Measurements from ENCODE around the gene AVL9.

The AVL9 gene

DNA sequence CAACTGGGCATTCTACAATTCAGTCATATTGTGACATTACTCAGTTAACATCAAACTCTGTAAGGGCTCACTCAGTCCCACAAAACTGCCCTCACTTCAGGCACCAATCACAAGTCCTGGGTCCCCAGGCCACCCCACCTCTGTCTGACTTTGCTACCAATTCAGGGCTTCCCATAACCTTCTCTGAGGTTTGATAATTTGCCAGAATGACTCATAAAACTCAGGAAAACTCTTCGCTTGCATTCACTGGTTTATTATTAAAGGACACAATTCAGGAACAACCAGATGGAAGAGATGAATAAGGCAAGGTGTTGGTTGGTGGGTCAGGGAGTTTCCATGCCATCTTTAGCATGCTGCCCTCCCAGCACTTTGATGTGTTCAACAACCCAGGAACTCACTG is 41.3 kb downstream of the AVL9 start:
- H3K4me1 ChIP-seq (ENCODE audit: control insufficient read depth, insufficient read depth, low read depth, low read length), result peaks cover 9% of the 10 kb centered on the region
- no peaks in the 10 kb centered on the region for H3K27me3 ChIP-seq (ENCODE audit: control insufficient read depth in 1 of 2, insufficient read depth in 1 of 2, low read length in 2 of 2)
- H3K9me3 ChIP-seq (ENCODE audit: control insufficient read depth, low read length), result no peaks in the 10 kb centered on the region
- no peak overlapping the region for H3K23ac ChIP-seq (ENCODE audit: low read length in 2 of 2)
- no peak overlapping the region for H3K4ac ChIP-seq (ENCODE audit: low read depth in 1 of 2, low read length in 2 of 2)
- peak overlapping the region in 1 of 2 experiments; percentile 38 for H3K18ac ChIP-seq (ENCODE audit: low read depth in 1 of 2, low read length in 2 of 2)
- peaks cover 6% of the 10 kb centered on the region in 2 experiments for H3K36me3 ChIP-seq (ENCODE audit: control insufficient read depth in 1 of 2, insufficient read depth in 2 of 2, low read depth in 1 of 2, low read length in 2 of 2)
- no peak overlapping the region for H3K14ac ChIP-seq (ENCODE audit: low read length in 2 of 2)
- peak; percentile 75 for DNase-seq
- no peak overlapping the region for H2AK5ac ChIP-seq (ENCODE audit: low read length, severe bottlenecking)
- WGBS, result no CpG with 5 or more reads among the region's 1 CpG
- no peak overlapping the region for H2BK15ac ChIP-seq (ENCODE audit: low read depth, poor library complexity, severe bottlenecking)
- H2BK120ac ChIP-seq (ENCODE audit: low read depth, low read length), result no peak overlapping the region
- H2BK5ac ChIP-seq (ENCODE audit: low read depth, low read length, poor library complexity, severe bottlenecking), result no peak overlapping the region
- no peak overlapping the region for H2AFZ ChIP-seq (ENCODE audit: low read depth, low read length)
- peaks cover 13% of the 10 kb centered on the region for H3K79me1 ChIP-seq (replicated peaks; ENCODE audit: low read length, poor library complexity, severe bottlenecking)
- H3K9ac ChIP-seq (ENCODE audit: low read length), result no peak overlapping the region
- no peak overlapping the region for H4K8ac ChIP-seq (ENCODE audit: low read length)
- peak overlapping the region; percentile 32 for H3K27ac ChIP-seq (ENCODE audit: low read length, poor library complexity, severe bottlenecking)
- no peak overlapping the region for H3K4me3 ChIP-seq (ENCODE audit: insufficient read depth in 1 of 2, low read depth in 1 of 2, low read length in 2 of 2)
- H2BK12ac ChIP-seq (ENCODE audit: low read length in 2 of 2), result no peak overlapping the region
- H4K91ac ChIP-seq (ENCODE audit: low read length), result no peak overlapping the region
- H3K4me2 ChIP-seq (ENCODE audit: low read length, poor library complexity, severe bottlenecking), result no peak overlapping the region

- H3K4me2 ChIP-seq (ENCODE audit: low read length, poor library complexity, severe bottlenecking), result no peak overlapping the region
- H2AFZ ChIP-seq (ENCODE audit: low read depth, low read length), result no peak overlapping the region
- no peak overlapping the region for H3K27ac ChIP-seq (ENCODE audit: low read length, poor library complexity, severe bottlenecking)
- H4K91ac ChIP-seq (ENCODE audit: low read length), result no peak overlapping the region
- H3K14ac ChIP-seq (ENCODE audit: low read length in 2 of 2), result no peak overlapping the region
- no peak for DNase-seq
- no peak overlapping the region for H3K18ac ChIP-seq (ENCODE audit: low read depth in 1 of 2, low read length in 2 of 2)
- H3K4me1 ChIP-seq (ENCODE audit: control insufficient read depth, insufficient read depth, low read depth, low read length), result peaks cover 2% of the 10 kb centered on the region
- H3K4ac ChIP-seq (ENCODE audit: low read depth in 1 of 2, low read length in 2 of 2), result no peak overlapping the region
- WGBS, result 94% methylated on average over 4 of the region's 4 CpGs
- no peak overlapping the region for H3K23ac ChIP-seq (ENCODE audit: low read length in 2 of 2)
- H3K9ac ChIP-seq (ENCODE audit: low read length), result no peak overlapping the region
- no peak overlapping the region for H2AK5ac ChIP-seq (ENCODE audit: low read length, severe bottlenecking)
- peaks cover 0 to under 1% of the 10 kb centered on the region in 2 experiments for H3K36me3 ChIP-seq (ENCODE audit: control insufficient read depth in 1 of 2, insufficient read depth in 2 of 2, low read depth in 1 of 2, low read length in 2 of 2)
- no peak overlapping the region for H2BK12ac ChIP-seq (ENCODE audit: low read length in 2 of 2)
- H2BK5ac ChIP-seq (ENCODE audit: low read depth, low read length, poor library complexity, severe bottlenecking), result no peak overlapping the region
- H3K27me3 ChIP-seq (ENCODE audit: control insufficient read depth in 1 of 2, insufficient read depth in 1 of 2, low read length in 2 of 2), result no peaks in the 10 kb centered on the region
- peaks cover 10% of the 10 kb centered on the region for H3K79me1 ChIP-seq (replicated peaks; ENCODE audit: low read length, poor library complexity, severe bottlenecking)
- H2BK120ac ChIP-seq (ENCODE audit: low read depth, low read length), result no peak overlapping the region
- no peaks in the 10 kb centered on the region for H3K9me3 ChIP-seq (ENCODE audit: control insufficient read depth, low read length)
- H4K8ac ChIP-seq (ENCODE audit: low read length), result no peak overlapping the region
- no peak overlapping the region for H3K4me3 ChIP-seq (ENCODE audit: insufficient read depth in 1 of 2, low read depth in 1 of 2, low read length in 2 of 2)
- no peak overlapping the region for H2BK15ac ChIP-seq (ENCODE audit: low read depth, poor library complexity, severe bottlenecking)
Observed at GRCh38 chr7:32537760-32538159, 42.5 kb downstream of the AVL9 start.

- Histone ChIP-seq H3K4ac (ENCODE audit: low read depth in 1 of 2, low read length in 2 of 2) (no peak overlapping the region), H3K18ac (ENCODE audit: low read depth in 1 of 2, low read length in 2 of 2) (no peak overlapping the region), H3K23ac (ENCODE audit: low read length in 2 of 2) (no peak overlapping the region), H3K27me3 (ENCODE audit: control insufficient read depth in 1 of 2, insufficient read depth in 1 of 2, low read length in 2 of 2) (no peaks in the 10 kb centered on the region), H2BK12ac (ENCODE audit: low read length in 2 of 2) (no peak overlapping the region), H3K79me1 (replicated peaks; ENCODE audit: low read length, poor library complexity, severe bottlenecking) (peaks cover 16% of the 10 kb centered on the region), H4K8ac (ENCODE audit: low read length) (no peak overlapping the region), H2BK15ac (ENCODE audit: low read depth, poor library complexity, severe bottlenecking) (no peak overlapping the region), H2BK120ac (ENCODE audit: low read depth, low read length) (no peak overlapping the region), H2BK5ac (ENCODE audit: low read depth, low read length, poor library complexity, severe bottlenecking) (no peak overlapping the region), H3K9me3 (ENCODE audit: control insufficient read depth, low read length) (no peaks in the 10 kb centered on the region), H3K4me2 (ENCODE audit: low read length, poor library complexity, severe bottlenecking) (no peak overlapping the region), H4K91ac (ENCODE audit: low read length) (no peak overlapping the region), H2AK5ac (ENCODE audit: low read length, severe bottlenecking) (no peak overlapping the region), H3K4me1 (ENCODE audit: control insufficient read depth, insufficient read depth, low read depth, low read length) (peaks cover 2% of the 10 kb centered on the region), H3K9ac (ENCODE audit: low read length) (no peak overlapping the region), H3K14ac (ENCODE audit: low read length in 2 of 2) (no peak overlapping the region), H3K27ac (ENCODE audit: low read length, poor library complexity, severe bottlenecking) (no peak overlapping the region), H3K36me3 (ENCODE audit: control insufficient read depth in 1 of 2, insufficient read depth in 2 of 2, low read depth in 1 of 2, low read length in 2 of 2) (peaks cover 4 to 17% of the 10 kb centered on the region in 2 experiments), H3K4me3 (ENCODE audit: insufficient read depth in 1 of 2, low read depth in 1 of 2, low read length in 2 of 2) (no peak overlapping the region), H2AFZ (ENCODE audit: low read depth, low read length) (no peak overlapping the region)
- WGBS, result 99% methylated on average over 2 of the region's 2 CpGs
- DNase-seq, result no peak
Observed at GRCh38 chr7:32539366-32539765, 44.1 kb downstream of the AVL9 start.

GRCh38 chr7:32539919-32540531 is 44.7 kb downstream of the AVL9 start:
- H3K9me3 ChIP-seq (ENCODE audit: control insufficient read depth, low read length), result no peaks in the 10 kb centered on the region
- no peaks in the 10 kb centered on the region for H3K27me3 ChIP-seq (ENCODE audit: control insufficient read depth in 1 of 2, insufficient read depth in 1 of 2, low read length in 2 of 2)
- peaks cover 4 to 22% of the 10 kb centered on the region in 2 experiments for H3K36me3 ChIP-seq (ENCODE audit: control insufficient read depth in 1 of 2, insufficient read depth in 2 of 2, low read depth in 1 of 2, low read length in 2 of 2)
- H2AFZ ChIP-seq (ENCODE audit: low read depth, low read length), result no peak overlapping the region
- no peak overlapping the region for H3K4ac ChIP-seq (ENCODE audit: low read depth in 1 of 2, low read length in 2 of 2)
- H3K9ac ChIP-seq (ENCODE audit: low read length), result no peak overlapping the region
- no peak overlapping the region for H3K18ac ChIP-seq (ENCODE audit: low read depth in 1 of 2, low read length in 2 of 2)
- no peak overlapping the region for H3K23ac ChIP-seq (ENCODE audit: low read length in 2 of 2)
- H2BK120ac ChIP-seq (ENCODE audit: low read depth, low read length), result no peak overlapping the region
- no peak overlapping the region for H2BK5ac ChIP-seq (ENCODE audit: low read depth, low read length, poor library complexity, severe bottlenecking)
- WGBS, result 85% methylated on average over 2 of the region's 4 CpGs
- no peak overlapping the region for H2AK5ac ChIP-seq (ENCODE audit: low read length, severe bottlenecking)
- H4K91ac ChIP-seq (ENCODE audit: low read length), result no peak overlapping the region
- no peak overlapping the region for H3K14ac ChIP-seq (ENCODE audit: low read length in 2 of 2)
- no peak overlapping the region for H2BK12ac ChIP-seq (ENCODE audit: low read length in 2 of 2)
- H4K8ac ChIP-seq (ENCODE audit: low read length), result no peak overlapping the region
- no peak overlapping the region for H3K27ac ChIP-seq (ENCODE audit: low read length, poor library complexity, severe bottlenecking)
- H3K4me2 ChIP-seq (ENCODE audit: low read length, poor library complexity, severe bottlenecking), result no peak overlapping the region
- no peak for DNase-seq
- H3K79me1 ChIP-seq (replicated peaks; ENCODE audit: low read length, poor library complexity, severe bottlenecking), result peaks cover 14% of the 10 kb centered on the region
- peaks cover 2% of the 10 kb centered on the region for H3K4me1 ChIP-seq (ENCODE audit: control insufficient read depth, insufficient read depth, low read depth, low read length)
- no peak overlapping the region for H2BK15ac ChIP-seq (ENCODE audit: low read depth, poor library complexity, severe bottlenecking)
- no peak overlapping the region for H3K4me3 ChIP-seq (ENCODE audit: insufficient read depth in 1 of 2, low read depth in 1 of 2, low read length in 2 of 2)

Measured in mesenchymal stem cell (in vitro differentiated cells and primary cell).